IMR-90 (cell line): Measurements from ENCODE around the gene TTLL8. TPM values are rescaled to one million over a fixed set of nuclear protein-coding genes. Genes with fewer than 3 reads are reported as not detected.

Experiments used
- ATAC-seq: fragments of 200-7000 bp; cut with Tn5 transposase; 2 replicates; pipeline ENCODE4 v1.9.1; 2020; ENCODE audit warnings: low read depth, mild to moderate bottlenecking, moderate library complexity
- BruUV-seq: library from RNA; stranded (reverse); fragments of 400-500 nt; replicated peaks from 2 replicates; lab custom pipeline; 2021; lab: Mats Ljungman, UMichigan
- CTCF ChIA-PET: fragments of 300-600 bp; formaldehyde crosslinking; extraction: SDS; loops from one replicate; lab custom pipeline; 2021; ENCODE audit warnings: antibody characterized with exemption; lab: Yijun Ruan, JAX
- POLR2A ChIA-PET: fragments of 300-600 bp; sonication (Branson Sonifier 250); formaldehyde crosslinking; loops from one replicate; lab custom pipeline; 2022; ENCODE audit warnings: antibody characterized with exemption; ENCODE audit not compliant: unreplicated experiment; lab: Charles Lee
- DNase-seq: peaks from one replicate; pipeline ENCODE4 v3.0.0; 2013
- H2AFZ ChIP-seq: replicated peaks from 2 replicates; pipeline ENCODE3; 2013; ENCODE audit warnings: low read length, mild to moderate bottlenecking; ENCODE audit not compliant: poor library complexity
- H2AK5ac ChIP-seq: 2 replicates; pipeline ENCODE4 v1.6.1; 2013; ENCODE audit warnings: low read depth, low read length, inconsistent platforms
- H2AK9ac ChIP-seq: replicated peaks from 2 replicates; pipeline ENCODE3; 2013; ENCODE audit warnings: mild to moderate bottlenecking, low read depth, low read length, moderate library complexity; ENCODE audit not compliant: poor library complexity
- H2BK120ac ChIP-seq: 2 replicates; pipeline ENCODE4 v1.6.1; 2013; ENCODE audit warnings: low read depth, low read length, inconsistent platforms
- H2BK15ac ChIP-seq: 3 replicates; pipeline ENCODE4 v1.6.1; 2013; ENCODE audit warnings: low read depth, low read length, inconsistent platforms
- H2BK20ac ChIP-seq: 2 replicates; pipeline ENCODE4 v1.6.1; 2013; ENCODE audit warnings: low read depth, mild to moderate bottlenecking, inconsistent platforms, low read length, moderate library complexity
- H2BK5ac ChIP-seq: 2 replicates; pipeline ENCODE4 v1.6.1; 2013; ENCODE audit warnings: mild to moderate bottlenecking, low read depth, low read length, inconsistent platforms; ENCODE audit not compliant: poor library complexity, severe bottlenecking
- H3K14ac ChIP-seq: replicated peaks from 2 replicates; pipeline ENCODE4 v1.6.1; 2013; ENCODE audit warnings: low read depth, low read length, inconsistent platforms
- H3K18ac ChIP-seq: 2 replicates; pipeline ENCODE4 v1.6.1; 2013; ENCODE audit warnings: low read depth, low read length, control low read depth
- H3K23ac ChIP-seq: 2 replicates; pipeline ENCODE4 v1.6.1; 2013; ENCODE audit warnings: low read depth, low read length, inconsistent platforms
- H3K27ac ChIP-seq: 2 replicates; pipeline ENCODE4 v1.5.1; 2013; ENCODE audit warnings: mild to moderate bottlenecking, control low read depth, low read length; ENCODE audit not compliant: insufficient read depth
- H3K27me3 ChIP-seq: 2 replicates; pipeline ENCODE4 v1.6.1; 2013; ENCODE audit warnings: low read length; ENCODE audit not compliant: control insufficient read depth, insufficient read depth
- H3K36me3 ChIP-seq: 2 replicates; pipeline ENCODE4 v1.6.1; 2013; ENCODE audit warnings: low read length, mixed read lengths; ENCODE audit not compliant: control insufficient read depth, insufficient read depth
- H3K4ac ChIP-seq: 2 replicates; pipeline ENCODE4 v1.6.1; 2013; ENCODE audit warnings: low read depth, low read length, inconsistent platforms
- H3K4me1 ChIP-seq: 2 replicates; pipeline ENCODE4 v1.6.1; 2013; ENCODE audit warnings: low read length, mixed read lengths; ENCODE audit not compliant: control insufficient read depth, insufficient read depth
- H3K4me2 ChIP-seq: 2 replicates; pipeline ENCODE4 v1.6.1; 2013; ENCODE audit warnings: low read depth, mild to moderate bottlenecking, control low read depth, low read length, moderate library complexity
- H3K4me3 ChIP-seq: 2 replicates; pipeline ENCODE4 v1.5.1; 2013; ENCODE audit warnings: low read depth, mild to moderate bottlenecking, control low read depth, low read length, moderate library complexity; ENCODE audit not compliant: insufficient read depth
- H3K56ac ChIP-seq: 2 replicates; pipeline ENCODE4 v1.6.1; 2013; ENCODE audit warnings: low read length, inconsistent platforms; ENCODE audit not compliant: insufficient read depth; ENCODE audit errors: extremely low read depth
- H3K79me1 ChIP-seq, 2 experiments: 2 replicates each; pipeline ENCODE4 v1.6.1; 2013; ENCODE audit warnings: low read length in 2 of 2, inconsistent platforms in 1 of 2, low read depth in 1 of 2
- H3K9ac ChIP-seq: 2 replicates; pipeline ENCODE4 v1.6.1; 2013; ENCODE audit warnings: low read depth, low read length, control low read depth
- H3K9me1 ChIP-seq: 2 replicates; pipeline ENCODE4 v1.6.1; 2013; ENCODE audit warnings: low read length, inconsistent platforms; ENCODE audit not compliant: insufficient read depth
- H3K9me3 ChIP-seq: 2 replicates; pipeline ENCODE4 v1.6.1; 2013; ENCODE audit warnings: low read length; ENCODE audit not compliant: control insufficient read depth, insufficient read depth
- H4K20me1 ChIP-seq: 2 replicates; pipeline ENCODE4 v1.6.1; 2013; ENCODE audit warnings: low read length, inconsistent platforms; ENCODE audit not compliant: insufficient read depth
- H4K5ac ChIP-seq: 2 replicates; pipeline ENCODE4 v1.6.1; 2013; ENCODE audit warnings: mild to moderate bottlenecking, low read depth, low read length, control low read depth
- H4K8ac ChIP-seq, 2 experiments: 2 replicates each; pipeline ENCODE4 v1.6.1; 2013; ENCODE audit warnings: low read depth in 2 of 2, low read length in 2 of 2, control low read depth in 1 of 2, inconsistent platforms in 1 of 2
- H4K91ac ChIP-seq: 2 replicates; pipeline ENCODE4 v1.6.1; 2013; ENCODE audit warnings: low read depth, low read length, inconsistent platforms; ENCODE audit not compliant: insufficient read depth
- BHLHE40 ChIP-seq: fragments of 150-350 bp; IDR thresholded peaks from 2 replicates; pipeline ENCODE4 v1.6.1; 2016; ENCODE audit warnings: mild to moderate bottlenecking, low read depth, low read length
- CEBPB ChIP-seq: IDR thresholded peaks from 2 replicates; pipeline ENCODE4 v1.6.1; 2012; ENCODE audit warnings: low read depth, low read length, improper control_type of control experiment
- CHD1 ChIP-seq: IDR thresholded peaks from 2 replicates; pipeline ENCODE4 v1.6.1; 2012; ENCODE audit warnings: low read depth, low read length, improper control_type of control experiment
- FOS ChIP-seq: fragments of 150-350 bp; IDR thresholded peaks from 2 replicates; pipeline ENCODE4 v1.6.1; 2016; ENCODE audit warnings: low read depth, low read length
- MAFK ChIP-seq: IDR thresholded peaks from 2 replicates; pipeline ENCODE4 v1.6.1; 2012; ENCODE audit warnings: low read depth, low read length, improper control_type of control experiment
- MAZ ChIP-seq: IDR thresholded peaks from 2 replicates; pipeline ENCODE4 v1.6.1; 2012; ENCODE audit warnings: low read depth, mild to moderate bottlenecking, low read length, improper control_type of control experiment, moderate library complexity, borderline replicate concordance
- MXI1 ChIP-seq: IDR thresholded peaks from 2 replicates; pipeline ENCODE4 v1.6.1; 2012; ENCODE audit warnings: low read depth, mild to moderate bottlenecking, low read length, moderate library complexity, borderline replicate concordance
- NFE2L2 ChIP-seq: fragments of 150-350 bp; IDR thresholded peaks from 2 replicates; pipeline ENCODE4 v1.6.1; 2016; ENCODE audit warnings: low read depth, mild to moderate bottlenecking, low read length
- POLR2A ChIP-seq: IDR thresholded peaks from 2 replicates; pipeline ENCODE4 v1.6.1; 2012; ENCODE audit warnings: mild to moderate bottlenecking, low read depth, low read length
- RAD21 ChIP-seq: IDR thresholded peaks from 2 replicates; pipeline ENCODE4 v1.6.1; 2012; ENCODE audit warnings: low read length, improper control_type of control experiment
- RCOR1 ChIP-seq: IDR thresholded peaks from 2 replicates; pipeline ENCODE4 v1.6.1; 2012; ENCODE audit warnings: mild to moderate bottlenecking, low read length, improper control_type of control experiment; ENCODE audit not compliant: insufficient replicate concordance
- RFX5 ChIP-seq: IDR thresholded peaks from 2 replicates; pipeline ENCODE4 v1.8.0; 2012; ENCODE audit warnings: low read depth, mild to moderate bottlenecking, low read length, moderate library complexity
- SMC3 ChIP-seq: fragments of 150-350 bp; IDR thresholded peaks from 2 replicates; pipeline ENCODE4 v1.6.1; 2016; ENCODE audit warnings: low read depth, mild to moderate bottlenecking, antibody characterized with exemption, low read length, moderate library complexity
- WGBS, 2 experiments: methylation state at CpG; one replicate each; pipeline versions ENCODE4 v1.1.5 to v1.1.7; 2013; ENCODE audit warnings: missing lambda C conversion rate in 2 of 2; ENCODE audit not compliant: insufficient read length in 1 of 2; ENCODE audit errors: extremely low coverage in 2 of 2; 5-methylcytosine and 5-hydroxymethylcytosine counted together
- dilution Hi-C: fragments of 300-500 bp; cut with HindIII; formaldehyde crosslinking; loops from one replicate; pipeline ENCODE4 v1.14.3; 2018; ENCODE audit warnings: low sequenced_read_pairs; ENCODE audit not compliant: unreplicated experiment
- in situ Hi-C: fragments of 300-500 bp; cut with MboI; formaldehyde crosslinking; loops from 3 replicates; pipeline ENCODE4 v1.14.3; 2019; ENCODE audit warnings: low sequenced_read_pairs, inconsistent platforms, mixed read lengths
- intact Hi-C: fragments of 100-400 bp; cut with micrococcal nuclease; formaldehyde crosslinking; loops from 2 replicates; pipeline ENCODE4 v1.10.0; 2022
- polyA plus RNA-seq, 3 experiments: library from polyadenylated mRNA; depleted of rRNA; stranded (reverse); fragments of >200 nt; gene quantifications; 2 replicates each; pipeline ENCODE4 v1.2.3, GENCODE V29; 2012; ENCODE audit warnings: low replicate concordance in 1 of 3
- total RNA-seq: library from RNA; depleted of rRNA; stranded (reverse); fragments of >200 nt; gene quantifications from 2 replicates; pipeline ENCODE4 v1.2.3, GENCODE V29; 2012
- TF ChIP-seq, protein P1 (sequence below): fragments of 150-350 bp; IDR thresholded peaks from 2 replicates; pipeline ENCODE4 v1.6.1; 2017; ENCODE audit warnings: mild to moderate bottlenecking, antibody characterized with exemption, low read length, low read depth
- TF ChIP-seq, protein P2 (sequence below): conservative IDR thresholded peaks from 2 replicates; pipeline ENCODE4 v1.5.1; 2012; ENCODE audit warnings: mild to moderate bottlenecking, low read depth, low read length, improper control_type of control experiment
- TF ChIP-seq, protein P3 (sequence below): fragments of 150-350 bp; IDR thresholded peaks from 2 replicates; pipeline ENCODE4 v1.6.1; 2016; ENCODE audit warnings: low read depth, mild to moderate bottlenecking, low read length, moderate library complexity, borderline replicate concordance

TTLL8 gene
- total and polyA plus RNA-seq, 2 of the 4 experiments (the other 2 are of a cell fraction), result not detected

DNA sequence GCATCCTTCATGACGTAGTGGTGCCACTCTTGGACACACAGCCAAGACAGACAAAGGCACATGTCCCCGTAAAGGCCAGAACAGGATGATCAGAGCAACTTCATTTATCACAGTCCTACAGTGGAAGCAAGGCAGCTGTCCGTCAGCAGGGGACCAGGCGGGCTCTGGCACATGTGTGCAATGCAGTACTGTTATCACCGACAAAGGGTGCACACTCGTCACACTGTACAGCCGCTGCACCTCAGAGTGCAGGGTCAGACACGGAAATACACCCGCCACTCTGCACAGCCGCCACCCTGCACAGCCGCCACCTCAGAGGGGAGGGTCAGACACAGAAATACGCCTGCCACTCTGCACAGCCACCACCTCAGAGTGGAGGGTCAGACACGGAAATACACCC, 32.1 kb downstream of the TTLL8 start:
- TF ChIP-seq, protein P1, sequence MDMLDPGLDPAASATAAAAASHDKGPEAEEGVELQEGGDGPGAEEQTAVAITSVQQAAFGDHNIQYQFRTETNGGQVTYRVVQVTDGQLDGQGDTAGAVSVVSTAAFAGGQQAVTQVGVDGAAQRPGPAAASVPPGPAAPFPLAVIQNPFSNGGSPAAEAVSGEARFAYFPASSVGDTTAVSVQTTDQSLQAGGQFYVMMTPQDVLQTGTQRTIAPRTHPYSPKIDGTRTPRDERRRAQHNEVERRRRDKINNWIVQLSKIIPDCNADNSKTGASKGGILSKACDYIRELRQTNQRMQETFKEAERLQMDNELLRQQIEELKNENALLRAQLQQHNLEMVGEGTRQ, result no peak
- TF ChIP-seq BHLHE40 (no peak), NFE2L2 (no peak), CEBPB (no peak), CHD1 (no peak), FOS (no peak), SMC3 (no peak), MAFK (no peak), MXI1 (no peak), RFX5 (no peak), RCOR1 (no peak), POLR2A (no peak), RAD21 (no peak), MAZ (no peak)
- TF ChIP-seq, protein P2, sequence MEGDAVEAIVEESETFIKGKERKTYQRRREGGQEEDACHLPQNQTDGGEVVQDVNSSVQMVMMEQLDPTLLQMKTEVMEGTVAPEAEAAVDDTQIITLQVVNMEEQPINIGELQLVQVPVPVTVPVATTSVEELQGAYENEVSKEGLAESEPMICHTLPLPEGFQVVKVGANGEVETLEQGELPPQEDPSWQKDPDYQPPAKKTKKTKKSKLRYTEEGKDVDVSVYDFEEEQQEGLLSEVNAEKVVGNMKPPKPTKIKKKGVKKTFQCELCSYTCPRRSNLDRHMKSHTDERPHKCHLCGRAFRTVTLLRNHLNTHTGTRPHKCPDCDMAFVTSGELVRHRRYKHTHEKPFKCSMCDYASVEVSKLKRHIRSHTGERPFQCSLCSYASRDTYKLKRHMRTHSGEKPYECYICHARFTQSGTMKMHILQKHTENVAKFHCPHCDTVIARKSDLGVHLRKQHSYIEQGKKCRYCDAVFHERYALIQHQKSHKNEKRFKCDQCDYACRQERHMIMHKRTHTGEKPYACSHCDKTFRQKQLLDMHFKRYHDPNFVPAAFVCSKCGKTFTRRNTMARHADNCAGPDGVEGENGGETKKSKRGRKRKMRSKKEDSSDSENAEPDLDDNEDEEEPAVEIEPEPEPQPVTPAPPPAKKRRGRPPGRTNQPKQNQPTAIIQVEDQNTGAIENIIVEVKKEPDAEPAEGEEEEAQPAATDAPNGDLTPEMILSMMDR, result no peak
- TF ChIP-seq, protein P3, sequence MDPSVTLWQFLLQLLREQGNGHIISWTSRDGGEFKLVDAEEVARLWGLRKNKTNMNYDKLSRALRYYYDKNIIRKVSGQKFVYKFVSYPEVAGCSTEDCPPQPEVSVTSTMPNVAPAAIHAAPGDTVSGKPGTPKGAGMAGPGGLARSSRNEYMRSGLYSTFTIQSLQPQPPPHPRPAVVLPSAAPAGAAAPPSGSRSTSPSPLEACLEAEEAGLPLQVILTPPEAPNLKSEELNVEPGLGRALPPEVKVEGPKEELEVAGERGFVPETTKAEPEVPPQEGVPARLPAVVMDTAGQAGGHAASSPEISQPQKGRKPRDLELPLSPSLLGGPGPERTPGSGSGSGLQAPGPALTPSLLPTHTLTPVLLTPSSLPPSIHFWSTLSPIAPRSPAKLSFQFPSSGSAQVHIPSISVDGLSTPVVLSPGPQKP, result no peak
- Histone ChIP-seq H3K9me3 (no peaks in the 10 kb centered on the region), H3K23ac (no peak overlapping the region), H3K79me1 (no peaks in the 10 kb centered on the region), H3K27me3 (peaks cover 18% of the 10 kb centered on the region), H3K4ac (no peak overlapping the region), H2BK120ac (no peak overlapping the region), H4K20me1 (no peaks in the 10 kb centered on the region), H3K36me3 (no peaks in the 10 kb centered on the region), H3K14ac (no peak overlapping the region), H3K4me1 (no peaks in the 10 kb centered on the region; the same call in 1 of the 2 replicates), H2AK5ac (no peak overlapping the region), H3K27ac (no peak overlapping the region), H2BK15ac (no peak overlapping the region), H4K91ac (no peak overlapping the region), H2BK5ac (no peak overlapping the region), H4K5ac (no peak overlapping the region), H3K9me1 (0 out of 2 replicates have a peak, but pooled peaks cover 2% of the 10 kb centered on the region), H3K56ac (no peak overlapping the region), H3K4me2 (no peak overlapping the region), H3K4me3 (no peak overlapping the region), H4K8ac (no peak overlapping the region), H2BK20ac (no peak overlapping the region), H2AFZ (no peak overlapping the region), H3K18ac (no peak overlapping the region), H2AK9ac (no peak overlapping the region), H3K9ac (no peak overlapping the region)
- dilution Hi-C loops, result no loop called here
- ChIA-PET POLR2A (no interaction called here), CTCF (no interaction called here)
- 50% methylated on average over 2 of the region's 13 CpGs; no CpG with 5 or more reads in 1 of the 2 experiments for WGBS, 2 experiments
- no TSS peak for BruUV-seq
- ATAC-seq, result no peak
- DNase-seq, result no peak
- intact Hi-C loops, result no loop called here
- in situ Hi-C loops, result no loop called here
